HG03558 (cell line): ENCODE measurements around the gene ERVW-1.
"Not testable (repeated sequence)": the region's sequence is repeated elsewhere in the genome, so short reads cannot be mapped to it uniquely, and the experiment has no call there.

Experiments
- ATAC-seq: cut with Tn5 transposase; IDR thresholded peaks from one replicate; pipeline ENCODE4 v1.9.1; 2021; ENCODE audit warnings: moderate number of reproducible peaks; ENCODE audit not compliant: unreplicated experiment; ENCODE audit errors: extremely low read depth

The ERVW-1 gene

DNA sequence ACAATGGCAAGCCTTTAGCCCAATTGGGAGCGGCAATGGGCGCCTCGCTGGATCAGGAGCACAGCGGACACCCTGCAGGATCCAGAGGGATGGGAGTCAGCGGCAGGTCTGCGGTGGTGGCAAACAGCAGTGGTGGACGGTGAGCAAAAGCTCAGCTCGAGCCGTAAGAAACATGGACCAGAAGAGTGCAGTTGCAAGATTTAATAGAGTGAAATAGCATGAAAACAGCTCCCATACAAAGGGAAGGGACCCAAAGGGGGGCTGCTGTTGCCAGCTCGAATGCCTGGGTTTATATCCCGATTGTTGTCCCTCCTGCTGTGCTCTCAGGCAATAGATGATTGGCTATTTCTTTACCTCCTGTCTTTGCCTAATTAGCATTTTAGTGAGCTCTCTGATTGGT lies at the start of gene ERVW-1:
TSS of gene ERVW-1 (minus strand) at position 266 of the 400 bp plus-strand sequence. CDS start 7,565 bp downstream, outside the sequence.
- not testable (repeated sequence) for ATAC-seq

- ATAC-seq, result no peak
These were observed 45.4 kb upstream of the ERVW-1 start for GRCh38 chr7:92523110-92523509.

GRCh38 chr7:92520024-92520423 lies 42.3 kb upstream of the ERVW-1 start:
- no peak for ATAC-seq

DNA sequence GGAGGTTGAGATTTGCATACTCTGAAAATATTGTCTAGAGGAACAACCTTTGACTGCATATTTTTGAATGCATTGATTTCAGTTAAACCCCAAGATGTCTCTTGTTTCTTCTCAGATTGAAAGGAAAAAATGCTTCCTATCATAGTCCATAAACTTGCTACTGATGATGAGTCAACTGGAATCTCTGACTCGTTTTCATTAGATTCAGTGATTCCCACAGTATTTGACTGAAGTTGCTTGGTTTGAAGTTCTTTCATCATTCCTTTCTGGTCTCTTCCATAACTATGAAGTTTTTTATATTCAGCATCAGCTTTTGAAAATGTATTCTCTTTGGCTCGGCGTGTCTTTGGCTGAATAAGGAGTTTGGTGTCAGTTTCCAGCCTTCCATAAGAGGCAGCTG lies 39.9 kb upstream of the ERVW-1 start:
- no peak for ATAC-seq

DNA sequence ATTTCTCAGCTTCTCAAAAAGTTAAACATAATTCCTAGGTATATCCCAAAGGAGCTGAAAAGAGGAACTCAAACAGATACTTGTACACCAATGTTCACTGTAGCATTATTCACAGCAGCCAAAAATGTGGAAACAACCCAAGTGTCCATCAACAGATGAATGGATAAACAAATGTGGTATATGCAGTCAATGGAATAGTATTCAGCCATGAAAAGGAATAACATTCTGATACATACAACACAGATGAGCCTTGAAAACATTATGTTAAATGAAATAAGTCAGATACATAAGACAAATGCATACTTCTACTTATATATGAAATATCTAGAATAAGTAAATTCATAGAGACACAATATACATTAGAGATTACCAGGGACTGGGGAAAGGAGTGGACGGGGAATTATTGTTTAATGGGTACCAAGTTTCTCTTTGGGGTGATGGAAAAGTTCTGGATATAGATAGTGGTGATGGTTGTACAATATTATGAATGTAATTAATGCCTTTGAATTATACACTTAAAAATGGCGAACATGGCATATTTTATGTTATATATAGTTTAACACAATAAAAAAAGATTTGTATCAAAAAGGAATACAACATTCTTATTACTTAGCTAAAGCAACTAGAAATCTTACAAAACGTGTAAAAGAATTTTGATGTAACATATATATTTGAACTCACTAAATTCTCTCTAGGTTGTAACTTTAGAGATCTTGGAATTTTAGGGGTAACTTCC lies 35.6 kb upstream of the ERVW-1 start:
- no peak for ATAC-seq

DNA sequence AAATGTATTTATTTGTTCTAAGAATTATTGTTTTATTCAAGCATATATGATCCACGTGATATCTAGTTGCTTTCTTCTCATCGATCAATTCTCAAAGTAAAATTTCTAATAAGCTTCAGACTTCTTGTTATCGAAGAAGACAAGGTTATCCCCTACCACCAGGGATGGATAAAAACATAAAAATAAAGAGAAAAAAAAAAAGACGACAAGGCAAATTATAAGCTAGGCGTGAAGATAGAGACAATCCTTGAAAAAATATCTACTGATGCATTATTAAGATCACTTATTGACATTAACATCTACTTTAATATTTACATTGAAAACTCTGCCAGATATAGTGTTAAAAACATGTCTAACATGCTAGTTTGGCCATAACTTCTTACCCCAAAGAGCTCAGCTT lies 31.2 kb upstream of the ERVW-1 start:
- ATAC-seq, result no peak

GRCh38 chr7:92506363-92506762 lies 28.6 kb upstream of the ERVW-1 start:
- no peak for ATAC-seq

DNA sequence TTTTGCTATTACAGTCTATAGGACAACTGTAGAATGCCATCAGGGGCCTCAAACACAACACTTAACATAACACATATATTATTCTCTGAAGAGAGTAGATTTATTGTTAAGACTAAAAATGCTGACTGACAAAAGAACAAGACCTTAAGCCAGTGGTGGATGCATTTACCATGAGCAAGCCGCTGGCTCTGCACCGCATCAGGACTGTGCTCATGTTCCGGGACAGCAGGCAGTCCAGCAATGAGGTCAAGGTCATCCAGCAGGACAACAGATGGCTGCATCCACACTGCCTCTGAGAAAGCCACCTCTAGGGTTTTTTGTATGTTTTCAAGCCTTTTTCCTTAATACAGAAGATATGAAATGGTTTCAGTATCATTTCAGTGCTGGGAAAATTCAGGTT lies 26.8 kb upstream of the ERVW-1 start:
- no peak for ATAC-seq

- ATAC-seq, result no peak
These were observed 26.0 kb upstream of the ERVW-1 start for GRCh38 chr7:92503767-92504166.

DNA sequence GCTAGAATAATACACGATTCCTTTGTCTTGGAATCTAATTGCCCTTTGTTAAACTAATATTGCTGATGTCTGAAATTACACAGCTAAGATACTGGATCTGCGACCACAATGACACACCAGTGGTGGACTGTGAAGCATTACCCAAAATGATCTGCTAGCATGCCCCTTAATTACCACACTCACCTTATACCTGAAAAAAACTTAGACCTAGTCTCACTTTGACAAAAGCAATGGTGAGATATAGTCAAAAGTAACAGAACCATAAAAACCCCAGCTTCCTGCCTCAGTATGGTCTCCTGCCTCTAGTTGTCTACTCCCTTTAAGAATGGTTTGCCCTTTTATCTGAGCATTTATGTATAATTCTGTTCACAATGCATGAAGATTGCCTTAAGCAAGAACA lies 20.8 kb upstream of the ERVW-1 start:
- ATAC-seq, result no peak

- no peak for ATAC-seq
These were observed 19.1 kb upstream of the ERVW-1 start for GRCh38 chr7:92496876-92497275.

- ATAC-seq, result no peak
These were observed 11.9 kb upstream of the ERVW-1 start for GRCh38 chr7:92489634-92490033.

- no peak for ATAC-seq
These were observed 10.1 kb upstream of the ERVW-1 start for GRCh38 chr7:92487804-92488203.

DNA sequence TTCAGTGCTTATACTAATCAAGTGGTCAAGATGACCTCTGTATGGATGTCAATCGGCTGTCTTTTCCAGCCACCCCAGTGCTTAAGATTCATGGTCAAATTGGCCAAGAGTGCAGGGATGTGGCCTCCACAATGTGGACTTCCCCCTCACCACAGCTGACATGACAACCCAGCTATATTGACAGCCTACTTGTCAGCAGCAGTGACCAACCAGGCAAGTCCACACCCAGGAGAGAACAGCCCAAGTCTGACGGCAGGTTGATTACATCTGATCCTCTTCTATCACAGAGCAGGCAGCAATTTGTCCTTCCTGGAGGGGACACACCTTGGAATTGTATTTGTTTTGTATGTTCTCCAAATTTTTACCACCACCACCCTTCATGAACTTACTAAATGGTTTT lies 8.2 kb upstream of the ERVW-1 start:
- no peak for ATAC-seq

GRCh38 chr7:92485267-92485892 lies 7.6 kb upstream of the ERVW-1 start:
- no peak for ATAC-seq

- ATAC-seq, result not testable (repeated sequence)
These were observed 6.5 kb upstream of the ERVW-1 start for GRCh38 chr7:92484226-92484625.

DNA sequence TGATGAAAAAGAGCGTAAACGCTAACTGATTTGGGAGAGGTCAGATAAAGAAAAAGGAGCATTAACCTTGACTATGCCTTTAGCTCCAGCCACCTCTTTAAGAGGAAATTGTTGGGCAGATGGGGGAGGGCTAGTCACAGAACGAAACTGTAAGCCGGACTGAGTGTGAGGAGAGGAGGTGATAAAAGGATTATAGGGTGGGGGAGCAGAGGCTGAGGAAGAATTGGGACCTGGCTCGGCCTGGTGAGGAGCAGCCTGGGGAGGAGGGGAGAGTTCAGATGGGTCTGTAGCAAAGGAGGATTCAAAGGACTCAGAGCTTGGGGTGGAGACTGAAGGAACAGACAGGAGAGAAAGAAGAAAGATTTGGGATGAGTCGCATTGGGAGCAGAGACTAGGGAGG lies 5.9 kb upstream of the ERVW-1 start:
- not testable (repeated sequence) for ATAC-seq

DNA sequence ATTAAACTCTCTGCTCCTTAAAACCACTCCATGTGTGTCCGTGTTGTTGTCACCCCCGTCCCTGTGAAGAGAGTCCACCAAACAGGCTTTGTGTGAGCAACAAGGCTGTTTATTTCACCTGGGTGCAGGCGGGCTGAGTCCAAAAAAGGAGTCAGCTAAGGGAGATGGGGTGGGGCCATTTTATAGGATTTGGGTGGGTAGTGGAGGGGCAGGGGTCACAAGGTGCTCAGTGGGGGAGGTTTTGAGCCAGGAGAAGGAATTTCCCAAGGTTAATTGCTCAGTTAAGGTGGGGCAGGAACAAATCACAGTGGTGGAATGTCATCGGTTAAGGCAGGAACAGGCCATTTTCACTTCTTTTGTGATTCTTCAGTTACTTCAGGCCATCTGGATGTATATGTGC lies 1.4 kb upstream of the ERVW-1 start:
- ATAC-seq, result not testable (repeated sequence)

- no peak for ATAC-seq
These were observed 965 bp upstream of the ERVW-1 start for GRCh38 chr7:92478711-92479110.

GRCh38 chr7:92478095-92478494 lies 349 bp upstream of the ERVW-1 start:
- no peak for ATAC-seq

DNA sequence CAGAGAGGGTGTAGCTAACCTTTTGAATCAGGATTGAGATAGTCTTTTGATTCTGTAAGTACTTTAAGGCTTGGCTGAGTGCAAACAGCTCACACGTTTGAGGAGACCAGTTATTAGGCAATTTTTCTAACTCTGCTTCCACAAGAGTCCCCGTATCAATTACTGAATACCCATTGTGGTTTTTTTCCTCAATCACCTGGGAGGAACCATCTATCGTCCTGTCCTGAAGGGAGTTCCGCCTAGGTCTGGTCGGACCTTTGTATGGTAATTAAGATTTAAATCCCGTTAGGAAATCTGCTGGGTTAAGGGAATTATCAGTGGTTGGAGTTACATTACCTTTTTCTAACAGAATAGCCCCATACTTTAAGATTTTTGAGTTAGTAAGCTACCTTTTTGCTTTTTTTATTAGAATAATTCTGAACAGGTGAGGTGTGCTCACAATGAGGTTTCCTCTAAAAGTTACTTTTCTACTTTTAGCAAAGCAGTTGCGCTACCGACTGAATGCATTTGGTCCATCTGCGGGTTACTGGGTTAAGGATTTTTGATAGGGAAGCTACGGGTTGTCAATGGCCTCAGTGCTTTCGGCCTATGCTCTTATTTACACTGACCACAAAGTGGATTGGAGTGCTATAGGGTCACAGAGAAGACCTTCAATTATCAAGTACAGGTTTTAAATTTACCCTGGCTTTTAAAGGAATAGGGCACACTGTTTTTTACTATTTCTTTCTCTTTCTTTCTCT lies 1.7 kb downstream of the ERVW-1 start:
- not testable (repeated sequence) for ATAC-seq
